H1 (cell line): Measurements from ENCODE around the gene ZNF526. TPM values are rescaled to one million over a fixed set of nuclear protein-coding genes. Genes with fewer than 3 reads are reported as not detected.

ENCODE experiments used
- CTCF ChIA-PET: fragments of 300-600 bp; sonication (Branson Sonifier 250); formaldehyde crosslinking; loops from one replicate; lab custom pipeline; 2021; ENCODE audit not compliant: partially characterized antibody; lab: Charles Lee
- POLR2A ChIA-PET: fragments of 300-600 bp; sonication (Branson Sonifier 250); formaldehyde crosslinking; loops from one replicate; lab custom pipeline; 2021; ENCODE audit warnings: inconsistent platforms; ENCODE audit not compliant: partially characterized antibody; lab: Charles Lee
- DNase-seq, 2 experiments: peaks; one replicate each; pipeline versions ENCODE4 v3.0.0 to v3.0.0-alpha.2; 2010 to 2022; ENCODE audit warnings: low spot score in 2 of 2, low read depth in 1 of 2, mixed read lengths in 1 of 2
- FAIRE-seq: peaks from 2 replicates; lab custom pipeline; 2011; peaks lifted over from hg19 to GRCh38; lab: Jason Lieb, UNC
- H2AFZ ChIP-seq: 2 replicates; pipeline ENCODE4 v1.8.1; 2012; ENCODE audit warnings: low read length, inconsistent platforms
- H2AK5ac ChIP-seq: 2 replicates; pipeline ENCODE4 v1.6.1; 2013; ENCODE audit warnings: low read depth, low read length
- H2BK120ac ChIP-seq: replicated peaks from 2 replicates; pipeline ENCODE3; 2013; ENCODE audit warnings: low read depth, low read length, inconsistent platforms
- H2BK12ac ChIP-seq: 2 replicates; pipeline ENCODE4 v1.6.1; 2013; ENCODE audit warnings: low read depth, low read length
- H2BK15ac ChIP-seq: 2 replicates; pipeline ENCODE4 v1.6.1; 2013; ENCODE audit warnings: low read length
- H2BK20ac ChIP-seq: 2 replicates; pipeline ENCODE4 v1.6.1; 2013; ENCODE audit warnings: low read length
- H2BK5ac ChIP-seq: 2 replicates; pipeline ENCODE4 v1.6.1; 2013; ENCODE audit warnings: low read depth, low read length
- H3K14ac ChIP-seq: 2 replicates; pipeline ENCODE4 v1.6.1; 2013; ENCODE audit warnings: inconsistent platforms; ENCODE audit not compliant: insufficient read length
- H3K18ac ChIP-seq: 2 replicates; pipeline ENCODE4 v1.6.1; 2013; ENCODE audit warnings: low read length; ENCODE audit errors: extremely low read depth
- H3K23ac ChIP-seq: 2 replicates; pipeline ENCODE4 v1.6.1; 2013; ENCODE audit warnings: inconsistent platforms; ENCODE audit not compliant: insufficient read length
- H3K23me2 ChIP-seq: 2 replicates; pipeline ENCODE4 v1.6.1; 2013; ENCODE audit warnings: low read depth, low read length
- H3K27ac ChIP-seq: 2 replicates; pipeline ENCODE4 v1.6.1; 2011; ENCODE audit warnings: low read depth, low read length, inconsistent platforms
- H3K27me3 ChIP-seq, 4 experiments: replicated peaks in 1 of 4; 1 replicate in 1 of 4; 2 replicates in 3 of 4; pipeline versions ENCODE4 v1.6.1 to v1.8.1; 2011 to 2013; ENCODE audit warnings: low read length in 3 of 4, mild to moderate bottlenecking in 3 of 4, inconsistent platforms in 2 of 4, mixed read lengths in 2 of 4, moderate library complexity in 1 of 4; ENCODE audit not compliant: control insufficient read depth in 3 of 4, insufficient read depth in 3 of 4; ENCODE audit errors: extremely low read depth in 1 of 4
- H3K36me3 ChIP-seq, 4 experiments: 2 replicates each; pipeline versions ENCODE4 v1.6.1 to v1.8.1; 2011 to 2013; ENCODE audit warnings: mild to moderate bottlenecking in 4 of 4, low read length in 3 of 4, moderate library complexity in 2 of 4, control low read depth in 1 of 4, inconsistent platforms in 1 of 4; ENCODE audit not compliant: insufficient read depth in 4 of 4, control insufficient read depth in 2 of 4
- H3K4ac ChIP-seq: replicated peaks from 2 replicates; pipeline ENCODE3; 2013; ENCODE audit warnings: low read length, low read depth, mixed read lengths, inconsistent platforms; ENCODE audit not compliant: insufficient read length
- H3K4me1 ChIP-seq, 4 experiments: replicated peaks in 1 of 4; 1 replicate in 1 of 4; 2 replicates in 3 of 4; pipeline versions ENCODE4 v1.6.1 to v1.8.1; 2011 to 2013; ENCODE audit warnings: low read length in 3 of 4, inconsistent platforms in 2 of 4, mixed read lengths in 1 of 4; ENCODE audit not compliant: insufficient read depth in 4 of 4, control insufficient read depth in 3 of 4
- H3K4me2 ChIP-seq, 2 experiments: 2 replicates each; pipeline versions ENCODE4 v1.6.1 to v1.8.1; 2011 to 2013; ENCODE audit warnings: low read depth in 2 of 2, low read length in 2 of 2, control low read depth in 1 of 2, inconsistent platforms in 1 of 2, mild to moderate bottlenecking in 1 of 2; ENCODE audit not compliant: insufficient read depth in 1 of 2
- H3K4me3 ChIP-seq, 4 experiments: fragments of 200-600, 300-600 bp in 1 of 4; sonication (generic), shearing (Covaris generic), sonication (Bioruptor Twin) in 1 of 4; 2 replicates each; pipeline versions ENCODE4 v1.5.1 to v1.8.1; 2011 to 2016; ENCODE audit warnings: low read length in 4 of 4, low read depth in 3 of 4, control low read depth in 2 of 4, inconsistent platforms in 2 of 4, mild to moderate bottlenecking in 2 of 4, mixed read lengths in 1 of 4, moderate library complexity in 1 of 4; ENCODE audit not compliant: insufficient read depth in 2 of 4; ENCODE audit errors: extremely low read depth in 1 of 4
- H3K56ac ChIP-seq: replicated peaks from 2 replicates; pipeline ENCODE3; 2013; ENCODE audit warnings: low read depth, mild to moderate bottlenecking, mixed read lengths, low read length, inconsistent platforms; ENCODE audit not compliant: insufficient read length
- H3K79me1 ChIP-seq: 2 replicates; pipeline ENCODE4 v1.6.1; 2013; ENCODE audit warnings: low read depth, low read length, control low read depth
- H3K79me2 ChIP-seq, 2 experiments: 2 replicates each; pipeline versions ENCODE4 v1.6.1 to v1.8.1; 2012 to 2013; ENCODE audit warnings: low read length in 2 of 2, mild to moderate bottlenecking in 2 of 2, inconsistent platforms in 1 of 2; ENCODE audit not compliant: insufficient read depth in 2 of 2, control insufficient read depth in 1 of 2
- H3K9ac ChIP-seq, 4 experiments: replicated peaks in 1 of 4; 1 replicate in 1 of 4; 2 replicates in 3 of 4; pipeline versions ENCODE4 v1.6.1 to v1.8.1; 2011 to 2013; ENCODE audit warnings: low read depth in 3 of 4, low read length in 3 of 4, control low read depth in 2 of 4, mild to moderate bottlenecking in 2 of 4, moderate library complexity in 2 of 4, inconsistent platforms in 1 of 4; ENCODE audit errors: extremely low read depth in 1 of 4
- H3K9me3 ChIP-seq, 2 experiments: 2 replicates each; pipeline versions ENCODE4 v1.6.1 to v1.8.1; 2012 to 2013; ENCODE audit warnings: mild to moderate bottlenecking in 2 of 2, moderate library complexity in 2 of 2, control low read depth in 1 of 2, inconsistent platforms in 1 of 2, low read depth in 1 of 2, low read length in 1 of 2, mixed read lengths in 1 of 2; ENCODE audit not compliant: insufficient read depth in 2 of 2
- H4K20me1 ChIP-seq, 2 experiments: replicated peaks in 1 of 2; 2 replicates each; pipeline versions ENCODE3 to v1.8.1; 2011 to 2013; ENCODE audit warnings: inconsistent platforms in 2 of 2, low read length in 2 of 2, mild to moderate bottlenecking in 1 of 2; ENCODE audit not compliant: insufficient read depth in 2 of 2, control insufficient read depth in 1 of 2
- H4K5ac ChIP-seq: 2 replicates; pipeline ENCODE4 v1.6.1; 2013; ENCODE audit warnings: low read length, low read depth, mixed read lengths, inconsistent platforms; ENCODE audit not compliant: insufficient read length
- H4K8ac ChIP-seq: 2 replicates; pipeline ENCODE4 v1.8.0; 2013; ENCODE audit warnings: mild to moderate bottlenecking, moderate library complexity, low read length, inconsistent platforms; ENCODE audit not compliant: insufficient read depth; ENCODE audit errors: extremely low read depth
- H4K91ac ChIP-seq: replicated peaks from 2 replicates; pipeline ENCODE3; 2013; ENCODE audit warnings: low read length, mixed read lengths, inconsistent platforms; ENCODE audit not compliant: insufficient read length
- CBX8 ChIP-seq: fragments of 300-800, 300-1000 bp; sonication (generic); IDR thresholded peaks from 2 replicates; pipeline ENCODE4 v1.7.1; 2016; ENCODE audit warnings: low read depth, low read length, borderline replicate concordance
- CHD2 ChIP-seq: IDR thresholded peaks from 2 replicates; pipeline ENCODE4 v1.6.1; 2012; ENCODE audit warnings: low read length, improper control_type of control experiment
- EP300 ChIP-seq, 2 experiments: IDR thresholded peaks; 1 replicate in 1 of 2; 2 replicates in 1 of 2; pipeline ENCODE4 v1.6.1; 2011 to 2012; ENCODE audit warnings: low read depth in 2 of 2, low read length in 2 of 2, mild to moderate bottlenecking in 2 of 2, borderline replicate concordance in 1 of 2, inconsistent platforms in 1 of 2, moderate library complexity in 1 of 2
- HDAC2 ChIP-seq, 2 experiments: fragments of 300-600 bp in 1 of 2; sonication (generic) in 1 of 2; IDR thresholded peaks; 2 replicates each; pipeline ENCODE4 v1.6.1; 2011 to 2012; ENCODE audit warnings: low read depth in 2 of 2, low read length in 2 of 2, mild to moderate bottlenecking in 2 of 2, moderate library complexity in 2 of 2, borderline replicate concordance in 1 of 2, inconsistent platforms in 1 of 2
- WGBS, 2 experiments: shearing (Covaris generic) in 1 of 2; methylation state at CpG; one replicate each; pipeline versions ENCODE4 v1.1.6 to v1.1.7; 2013 to 2015; ENCODE audit warnings: low lambda C conversion rate in 2 of 2, mixed read lengths in 2 of 2, inconsistent platforms in 1 of 2, low coverage in 1 of 2, missing lambda C conversion rate in 1 of 2; ENCODE audit not compliant: insufficient replicate concordance in 2 of 2, insufficient coverage in 1 of 2, insufficient read length in 1 of 2; ENCODE audit errors: extremely low coverage in 1 of 2, missing lambda C conversion rate in 1 of 2; 5-methylcytosine and 5-hydroxymethylcytosine counted together
- polyA plus RNA-seq, 7 experiments: library from polyadenylated mRNA; depleted of rRNA in 3 of 7; stranded (reverse) in 5 of 7; unstranded in 2 of 7; fragments of >200 nt in 5 of 7; fragments of 200-250 nt in 2 of 7; gene quantifications; 1 replicate in 5 of 7; 2 replicates in 1 of 7; 4 replicates in 1 of 7; pipeline versions ENCODE4 v1.2.1 to v1.2.3, GENCODE V29; 2011 to 2013; ENCODE audit warnings: missing spikeins in 2 of 7, mixed read lengths in 2 of 7
- total RNA-seq: library from RNA; stranded (reverse); fragmentation: NEBNext Ultra II Directional; extraction: Animal tissue kit (Norgen Biotek cat#: 25700); gene quantifications from 2 replicates; pipeline ENCODE4 v1.2.1, GENCODE V29; 2021

Gene ZNF526
- total and polyA plus RNA-seq, 2 of the 8 experiments (the other 6 are each of a cell fraction or from before 2014, with no cell fraction given) = 8.4 to 14.1 TPM

DNA sequence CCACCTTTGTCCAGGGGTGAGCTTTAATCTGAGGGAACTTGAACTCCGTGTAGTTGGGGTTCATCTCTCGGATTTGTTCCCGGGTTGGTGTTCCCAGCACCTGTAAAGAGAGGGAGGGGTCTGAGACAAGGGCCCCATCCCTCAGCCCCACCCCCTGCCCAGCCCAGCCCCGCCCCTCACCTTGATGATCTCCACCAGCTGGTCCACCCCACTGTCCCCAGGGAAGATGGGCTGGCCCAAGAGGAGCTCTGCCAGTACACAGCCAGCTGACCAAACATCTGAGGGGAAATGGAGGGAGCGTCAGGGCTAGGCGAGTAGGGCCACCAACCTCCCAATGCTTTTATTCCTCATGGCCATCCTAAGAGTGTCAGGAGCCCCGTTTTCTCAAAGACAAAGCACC, 13.0 kb downstream of the ZNF526 start:
- H2BK15ac ChIP-seq = no peak overlapping the region
- no peak overlapping the region for H3K14ac ChIP-seq
- H2AK5ac ChIP-seq = no peak overlapping the region
- no peak overlapping the region for H3K18ac ChIP-seq
- POLR2A ChIA-PET = interaction anchor here (1.4 to 4.5 kb wide), 5 partner anchors 10 to 69 kb away, joined by 4 to 21 read pairs (median 7); partner anchors contain the start of genes PAFAH1B3, PRR19 and ZNF526
- peaks cover 8 to 57% (median 34%) of the 10 kb centered on the region in 4 experiments; a peak in 6 of 8 replicates for H3K36me3 ChIP-seq
- H3K23ac ChIP-seq = no peak overlapping the region
- H3K27me3 ChIP-seq = no peaks in the 10 kb centered on the region
- H4K91ac ChIP-seq = no peak overlapping the region
- H3K4ac ChIP-seq = no peak overlapping the region
- no peak overlapping the region for H3K9ac ChIP-seq
- no peak overlapping the region for H3K4me3 ChIP-seq
- H4K20me1 ChIP-seq = peaks cover 13 to 33% of the 10 kb centered on the region in 2 experiments
- no peaks in the 10 kb centered on the region for H3K79me2 ChIP-seq
- H3K79me1 ChIP-seq = peaks cover 3% of the 10 kb centered on the region
- H4K5ac ChIP-seq = no peak overlapping the region
- no peak overlapping the region for H4K8ac ChIP-seq
- H2BK120ac ChIP-seq = no peak overlapping the region
- 87% methylated on average over 7 of the region's 7 CpGs; no CpG with 5 or more reads in 1 of the 2 experiments for WGBS, 2 experiments
- no peaks in the 10 kb centered on the region for H3K9me3 ChIP-seq
- no peak overlapping the region for H2AFZ ChIP-seq
- H3K4me2 ChIP-seq = no peak overlapping the region
- no peak for FAIRE-seq
- no peaks in the 10 kb centered on the region for H3K23me2 ChIP-seq
- no peak overlapping the region for H2BK20ac ChIP-seq
- no peaks in the 10 kb centered on the region for H3K4me1 ChIP-seq
- H3K56ac ChIP-seq = no peak overlapping the region
- H2BK5ac ChIP-seq = no peak overlapping the region
- no peak for TF ChIP-seq CHD2
- TF ChIP-seq CBX8 = no peak
- no peak for TF ChIP-seq HDAC2 (IDR thresholded peaks at IDR 0.05; ENCODE audit: borderline replicate concordance in 1 of 2, low read depth in 2 of 2, low read length in 2 of 2)
- no peak for TF ChIP-seq EP300 (IDR thresholded peaks at IDR 0.05; ENCODE audit: borderline replicate concordance in 1 of 2, low read depth in 2 of 2, low read length in 2 of 2)
- TF ChIP-seq, all 59 proteins: peak for 0
- no peak for DNase-seq
- Histone ChIP-seq H3K27ac (no peak overlapping the region), H2BK12ac (no peak overlapping the region)
- CTCF ChIA-PET = interaction anchor here (1.1 kb wide), 3 partner anchors 13 to 108 kb away, joined by 3 read pairs; no protein-coding TSS in a partner anchor
